Keratinocyte (primary cell): Measurements from ENCODE around the gene G2E3. TPM values are rescaled to one million over a fixed set of nuclear protein-coding genes. Genes with fewer than 3 reads are reported as not detected.

ENCODE experiments used
- DNase-seq: peaks from one replicate; pipeline ENCODE4 v3.0.0-alpha.2; 2011; ENCODE audit warnings: low read depth, missing footprints, low spot score
- FAIRE-seq: peaks from 2 replicates; lab custom pipeline; 2011; peaks lifted over from hg19 to GRCh38; lab: Jason Lieb, UNC
- H2AFZ ChIP-seq: 2 replicates; pipeline ENCODE4 v1.6.0; 2012; ENCODE audit warnings: low read length, control low read depth, inconsistent platforms; ENCODE audit not compliant: control insufficient read depth
- H3K27ac ChIP-seq: 2 replicates; pipeline ENCODE4 v1.5.1; 2011; ENCODE audit warnings: low read length; ENCODE audit not compliant: control insufficient read depth, insufficient read depth
- H3K27me3 ChIP-seq: 3 replicates; pipeline ENCODE4 v1.6.0; 2011; ENCODE audit warnings: low read length; ENCODE audit not compliant: control insufficient read depth, insufficient read depth; ENCODE audit errors: extremely low read depth
- H3K36me3 ChIP-seq, 2 experiments: 2 replicates in 1 of 2; 3 replicates in 1 of 2; pipeline ENCODE4 v1.5.1; 2011; ENCODE audit warnings: low read length in 2 of 2, mild to moderate bottlenecking in 1 of 2; ENCODE audit not compliant: control insufficient read depth in 2 of 2, insufficient read depth in 2 of 2; ENCODE audit errors: extremely low read depth in 1 of 2
- H3K4me1 ChIP-seq: 3 replicates; pipeline ENCODE4 v1.5.1; 2011; ENCODE audit warnings: low read length; ENCODE audit not compliant: control insufficient read depth, insufficient read depth; ENCODE audit errors: extremely low read depth
- H3K4me2 ChIP-seq: 3 replicates; pipeline ENCODE4 v1.6.0; 2011; ENCODE audit warnings: low read depth, low read length; ENCODE audit not compliant: control insufficient read depth, insufficient read depth; ENCODE audit errors: extremely low read depth
- H3K4me3 ChIP-seq, 3 experiments: fragments of 200-600 bp in 1 of 3; sonication (generic) in 1 of 3; 2 replicates in 2 of 3; 3 replicates in 1 of 3; pipeline ENCODE4 v1.5.1; 2011 to 2016; ENCODE audit warnings: low read length in 3 of 3, mild to moderate bottlenecking in 3 of 3, control low read depth in 2 of 3, inconsistent platforms in 1 of 3, low read depth in 1 of 3, mixed read lengths in 1 of 3, mixed run types in 1 of 3, moderate library complexity in 1 of 3; ENCODE audit not compliant: control insufficient read depth in 2 of 3, insufficient read depth in 2 of 3; ENCODE audit errors: extremely low read depth in 1 of 3
- H3K79me2 ChIP-seq: 2 replicates; pipeline ENCODE4 v1.6.0; 2012; ENCODE audit warnings: low read length; ENCODE audit not compliant: control insufficient read depth, insufficient read depth
- H3K9ac ChIP-seq: 3 replicates; pipeline ENCODE4 v1.6.0; 2011; ENCODE audit warnings: low read length; ENCODE audit not compliant: control insufficient read depth, insufficient read depth; ENCODE audit errors: extremely low read depth
- H3K9me1 ChIP-seq: 3 replicates; pipeline ENCODE4 v1.6.0; 2011; ENCODE audit warnings: low read length; ENCODE audit not compliant: control insufficient read depth, insufficient read depth; ENCODE audit errors: extremely low read depth
- H3K9me3 ChIP-seq: 2 replicates; pipeline ENCODE4 v1.5.1; 2012; ENCODE audit warnings: low read depth, low read length; ENCODE audit not compliant: control insufficient read depth
- H4K20me1 ChIP-seq: 3 replicates; pipeline ENCODE4 v1.6.0; 2011; ENCODE audit warnings: low read length; ENCODE audit not compliant: control insufficient read depth, insufficient read depth; ENCODE audit errors: extremely low read depth
- EZH2 ChIP-seq: IDR thresholded peaks from one replicate; pipeline ENCODE4 v1.6.1; 2012; ENCODE audit warnings: inconsistent platforms, mild to moderate bottlenecking, low read length, moderate library complexity
- dilution Hi-C: fragments of 300-500 bp; cut with MboI; formaldehyde crosslinking; loops from one replicate; pipeline ENCODE4 v1.7.0; 2020; ENCODE audit warnings: low sequenced_read_pairs; ENCODE audit not compliant: extremely low pct_ligation_motif_present
- polyA plus RNA-seq, 5 experiments: library from polyadenylated mRNA; depleted of rRNA in 3 of 5; stranded (reverse) in 3 of 5; stranded (forward) in 1 of 5; unstranded in 1 of 5; fragments of >200 nt; gene quantifications; 1 replicate in 1 of 5; 2 replicates in 3 of 5; 3 replicates in 1 of 5; pipeline versions ENCODE4 v1.2.1 to v1.2.3, GENCODE V29; 2011 to 2012; ENCODE audit warnings: missing spikeins in 2 of 5, low read depth in 1 of 5, low replicate concordance in 1 of 5
- TF ChIP-seq, protein P1 (sequence below), 3 experiments: IDR thresholded peaks in 1 of 3; conservative IDR thresholded peaks in 1 of 3; optimal IDR thresholded peaks in 1 of 3; 2 replicates in 2 of 3; 3 replicates in 1 of 3; pipeline versions ENCODE3 to v1.5.1; 2011; ENCODE audit warnings: low read length in 3 of 3, mild to moderate bottlenecking in 3 of 3, moderate library complexity in 2 of 3, control low read depth in 1 of 3, inconsistent platforms in 1 of 3; ENCODE audit not compliant: insufficient read depth in 2 of 3; ENCODE audit errors: extremely low read depth in 1 of 3

The G2E3 gene
- polyA plus RNA-seq, 1 donor (not counting 4 experiments of a cell fraction or from before 2014, with no cell fraction given), result 24.3 TPM

GRCh38 chr14:30569216-30569902 is 10.4 kb downstream of the G2E3 start:
- dilution Hi-C loops, result no loop called here
- no peaks in the 10 kb centered on the region for H3K4me1 ChIP-seq
- FAIRE-seq, result no peak

DNA sequence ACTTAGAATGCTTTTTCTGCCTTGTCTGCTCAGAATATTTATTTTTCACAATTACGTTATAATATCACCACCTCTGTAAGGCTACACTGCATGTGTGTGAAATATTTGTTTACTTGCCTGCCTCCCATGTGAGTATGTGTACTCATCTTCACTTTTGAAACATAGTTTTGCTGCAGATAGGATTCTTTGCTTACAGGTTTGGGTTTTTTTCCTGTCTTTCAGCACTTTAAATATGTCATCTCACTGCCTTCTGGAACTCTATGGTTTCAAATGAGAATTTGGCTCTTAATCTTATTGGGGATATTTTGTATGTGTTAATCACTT is 10.9 kb downstream of the G2E3 start:
- H3K27ac ChIP-seq, result no peak overlapping the region
- no peaks in the 10 kb centered on the region for H3K4me1 ChIP-seq
- H4K20me1 ChIP-seq, result peaks cover 3% of the 10 kb centered on the region
- H3K36me3 ChIP-seq, result no peaks in the 10 kb centered on the region
- H3K9me3 ChIP-seq, result no peaks in the 10 kb centered on the region
- TF ChIP-seq, protein P1, sequence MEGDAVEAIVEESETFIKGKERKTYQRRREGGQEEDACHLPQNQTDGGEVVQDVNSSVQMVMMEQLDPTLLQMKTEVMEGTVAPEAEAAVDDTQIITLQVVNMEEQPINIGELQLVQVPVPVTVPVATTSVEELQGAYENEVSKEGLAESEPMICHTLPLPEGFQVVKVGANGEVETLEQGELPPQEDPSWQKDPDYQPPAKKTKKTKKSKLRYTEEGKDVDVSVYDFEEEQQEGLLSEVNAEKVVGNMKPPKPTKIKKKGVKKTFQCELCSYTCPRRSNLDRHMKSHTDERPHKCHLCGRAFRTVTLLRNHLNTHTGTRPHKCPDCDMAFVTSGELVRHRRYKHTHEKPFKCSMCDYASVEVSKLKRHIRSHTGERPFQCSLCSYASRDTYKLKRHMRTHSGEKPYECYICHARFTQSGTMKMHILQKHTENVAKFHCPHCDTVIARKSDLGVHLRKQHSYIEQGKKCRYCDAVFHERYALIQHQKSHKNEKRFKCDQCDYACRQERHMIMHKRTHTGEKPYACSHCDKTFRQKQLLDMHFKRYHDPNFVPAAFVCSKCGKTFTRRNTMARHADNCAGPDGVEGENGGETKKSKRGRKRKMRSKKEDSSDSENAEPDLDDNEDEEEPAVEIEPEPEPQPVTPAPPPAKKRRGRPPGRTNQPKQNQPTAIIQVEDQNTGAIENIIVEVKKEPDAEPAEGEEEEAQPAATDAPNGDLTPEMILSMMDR (optimal IDR thresholded peaks at IDR 0.05 in 1 of 3, IDR thresholded peaks at IDR 0.05 in 1 of 3, conservative IDR thresholded peaks at IDR 0.05 in 1 of 3; ENCODE audit: extremely low read depth in 1 of 3, insufficient read depth in 2 of 3, low read length in 3 of 3), result no peak
- no peak for TF ChIP-seq EZH2
- no peak overlapping the region for H3K4me2 ChIP-seq
- no peak overlapping the region for H3K9ac ChIP-seq
- H3K27me3 ChIP-seq, result no peaks in the 10 kb centered on the region
- H3K9me1 ChIP-seq, result no peaks in the 10 kb centered on the region
- H2AFZ ChIP-seq, result no peak overlapping the region
- DNase-seq (no peak), FAIRE-seq (no peak)
- H3K79me2 ChIP-seq, result peaks cover 99% of the 10 kb centered on the region
- H3K4me3 ChIP-seq, result no peak overlapping the region
- dilution Hi-C loops, result no loop called here

More at GRCh38 chr14:30569216-30569902, 10.4 kb downstream of the G2E3 start:
- no peaks in the 10 kb centered on the region for H3K9me3 ChIP-seq
- DNase-seq, result no peak
- H3K79me2 ChIP-seq, result peaks cover 99% of the 10 kb centered on the region
- no peak overlapping the region for H3K4me3 ChIP-seq
- no peaks in the 10 kb centered on the region for H3K27me3 ChIP-seq
- no peak overlapping the region for H3K9ac ChIP-seq
- no peaks in the 10 kb centered on the region for H3K36me3 ChIP-seq
- H3K4me2 ChIP-seq, result no peak overlapping the region
- no peak overlapping the region for H2AFZ ChIP-seq
- TF ChIP-seq, protein P1 (optimal IDR thresholded peaks at IDR 0.05 in 1 of 3, IDR thresholded peaks at IDR 0.05 in 1 of 3, conservative IDR thresholded peaks at IDR 0.05 in 1 of 3; ENCODE audit: extremely low read depth in 1 of 3, insufficient read depth in 2 of 3, low read length in 3 of 3), result no peak
- no peak for TF ChIP-seq EZH2
- no peaks in the 10 kb centered on the region for H3K9me1 ChIP-seq
- peaks cover 3% of the 10 kb centered on the region for H4K20me1 ChIP-seq
- no peak overlapping the region for H3K27ac ChIP-seq
